Glutamatergic neuron (in vitro differentiated cells): ENCODE results near the gene DCP1B. TPM values are rescaled to one million over a fixed set of nuclear protein-coding genes. Genes with fewer than 3 reads are reported as not detected.

Experiments
- DNase-seq: peaks from one replicate; pipeline ENCODE4 v3.0.0; 2022
- H3K27ac Mint-ChIP-seq: one replicate; pipeline ENCODE4 v1.8.0; 2020; ENCODE audit warnings: mild to moderate bottlenecking, mixed read lengths, inconsistent platforms; ENCODE audit not compliant: unreplicated experiment
- H3K27me3 Mint-ChIP-seq: one replicate; pipeline ENCODE4 v1.8.0; 2020; ENCODE audit warnings: mild to moderate bottlenecking, moderate library complexity, mixed read lengths, inconsistent platforms; ENCODE audit not compliant: unreplicated experiment
- H3K36me3 Mint-ChIP-seq: one replicate; pipeline ENCODE4 v1.8.0; 2020; ENCODE audit warnings: mild to moderate bottlenecking, mixed read lengths, inconsistent platforms; ENCODE audit not compliant: unreplicated experiment
- H3K4me1 Mint-ChIP-seq: one replicate; pipeline ENCODE4 v1.8.0; 2020; ENCODE audit warnings: mild to moderate bottlenecking, low read depth, mixed read lengths, inconsistent platforms; ENCODE audit not compliant: unreplicated experiment
- H3K4me3 Mint-ChIP-seq: one replicate; pipeline ENCODE4 v1.8.0; 2020; ENCODE audit warnings: mild to moderate bottlenecking, mixed read lengths, inconsistent platforms; ENCODE audit not compliant: unreplicated experiment
- H3K9me3 Mint-ChIP-seq: one replicate; pipeline ENCODE4 v1.8.0; 2020; ENCODE audit warnings: mild to moderate bottlenecking, moderate library complexity, mixed read lengths, inconsistent platforms; ENCODE audit not compliant: unreplicated experiment
- CTCF ChIP-seq: fragments of 200-600 bp; sonication (generic); IDR thresholded peaks from one replicate; pipeline ENCODE4 v1.5.0; 2021; ENCODE audit not compliant: partially characterized antibody, unreplicated experiment
- total RNA-seq: library from RNA; stranded (reverse); fragmentation: NEBNext Ultra II Directional; extraction: Animal tissue kit (Norgen Biotek cat#: 25700); gene quantifications from one replicate; pipeline ENCODE4 v1.2.1, GENCODE V29; 2021; ENCODE audit not compliant: unreplicated experiment

The DCP1B gene
- total RNA-seq, 1 donor from 2014 or later: 14.2 TPM

GRCh38 chr12:2039034-2039433 is 34.8 kb upstream of the DCP1B start:
- TF ChIP-seq CTCF: no peak
- H3K27me3 Mint-ChIP-seq: peaks cover 1% of the 10 kb centered on the region
- H3K9me3 Mint-ChIP-seq: peaks cover 3% of the 10 kb centered on the region
- DNase-seq: no peak
- H3K4me3 Mint-ChIP-seq: no peak overlapping the region
- peaks cover 3% of the 10 kb centered on the region for H3K4me1 Mint-ChIP-seq
- H3K27ac Mint-ChIP-seq: no peak overlapping the region
- H3K36me3 Mint-ChIP-seq: no peaks in the 10 kb centered on the region

GRCh38 chr12:2035431-2036055 is 31.3 kb upstream of the DCP1B start:
- no peaks in the 10 kb centered on the region for H3K36me3 Mint-ChIP-seq
- no peak for TF ChIP-seq CTCF
- H3K4me3 Mint-ChIP-seq: peak overlapping the region; percentile 61
- peaks cover 3% of the 10 kb centered on the region for H3K9me3 Mint-ChIP-seq
- no peak overlapping the region for H3K27ac Mint-ChIP-seq
- peaks cover 3% of the 10 kb centered on the region for H3K27me3 Mint-ChIP-seq
- peaks cover 3% of the 10 kb centered on the region for H3K4me1 Mint-ChIP-seq
- DNase-seq: no peak

- peak; percentile 96 for TF ChIP-seq CTCF
- Mint-ChIP-seq H3K4me1 (peaks cover 3% of the 10 kb centered on the region), H3K36me3 (no peaks in the 10 kb centered on the region), H3K27me3 (peaks cover 3% of the 10 kb centered on the region), H3K9me3 (peaks cover 3% of the 10 kb centered on the region), H3K27ac (no peak overlapping the region), H3K4me3 (peak overlapping the region; percentile 61)
- DNase-seq: peak; percentile 94
Observed at GRCh38 chr12:2034633-2035430, 30.6 kb upstream of the DCP1B start.

- no peak for DNase-seq
Observed at GRCh38 chr12:2032506-2032905, 28.2 kb upstream of the DCP1B start.

More at GRCh38 chr12:2032506-2032905, 28.2 kb upstream of the DCP1B start:
- H3K4me3 Mint-ChIP-seq: no peak overlapping the region
- peaks cover 3% of the 10 kb centered on the region for H3K4me1 Mint-ChIP-seq
- H3K9me3 Mint-ChIP-seq: peaks cover 3% of the 10 kb centered on the region
- H3K36me3 Mint-ChIP-seq: no peaks in the 10 kb centered on the region
- peaks cover 3% of the 10 kb centered on the region for H3K27me3 Mint-ChIP-seq
- H3K27ac Mint-ChIP-seq: no peak overlapping the region
- no peak for TF ChIP-seq CTCF
